GM19372 (cell line): ENCODE measurements around the gene ALPL.
"Not testable (repeated sequence)": the region's sequence is repeated elsewhere in the genome, so short reads cannot be mapped to it uniquely, and the experiment has no call there.

Experiments
- ATAC-seq: cut with Tn5 transposase; IDR thresholded peaks from one replicate; pipeline ENCODE4 v1.9.1; 2021; ENCODE audit warnings: mild to moderate bottlenecking, low read depth, moderate library complexity; ENCODE audit not compliant: unreplicated experiment

The ALPL gene

GRCh38 chr1:21507511-21508270 is 1.5 kb upstream of the ALPL start:
- ATAC-seq = no peak

GRCh38 chr1:21508580-21509350 is 458 bp upstream of the ALPL start:
- ATAC-seq = no peak

DNA sequence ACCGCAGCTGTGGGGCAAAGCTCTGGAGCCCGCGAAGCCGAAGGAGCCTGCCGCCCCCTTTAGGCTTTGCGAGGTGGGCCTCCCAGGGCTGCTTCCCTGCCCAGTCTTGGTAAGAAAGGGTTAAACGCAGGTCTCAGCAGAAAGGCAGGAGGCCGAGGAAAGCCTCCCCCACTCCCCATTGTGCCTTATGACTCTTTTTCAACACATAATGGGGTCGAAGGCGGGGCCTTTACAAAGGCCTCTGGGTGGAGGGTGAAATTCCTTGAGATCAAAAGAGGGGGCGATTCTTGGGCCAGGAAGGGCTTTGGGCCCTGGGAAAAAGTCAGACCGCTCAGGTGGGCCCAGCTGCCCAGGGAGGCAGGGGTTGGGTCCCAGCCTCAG is 880 bp downstream of the ALPL start:
- ATAC-seq = no peak

DNA sequence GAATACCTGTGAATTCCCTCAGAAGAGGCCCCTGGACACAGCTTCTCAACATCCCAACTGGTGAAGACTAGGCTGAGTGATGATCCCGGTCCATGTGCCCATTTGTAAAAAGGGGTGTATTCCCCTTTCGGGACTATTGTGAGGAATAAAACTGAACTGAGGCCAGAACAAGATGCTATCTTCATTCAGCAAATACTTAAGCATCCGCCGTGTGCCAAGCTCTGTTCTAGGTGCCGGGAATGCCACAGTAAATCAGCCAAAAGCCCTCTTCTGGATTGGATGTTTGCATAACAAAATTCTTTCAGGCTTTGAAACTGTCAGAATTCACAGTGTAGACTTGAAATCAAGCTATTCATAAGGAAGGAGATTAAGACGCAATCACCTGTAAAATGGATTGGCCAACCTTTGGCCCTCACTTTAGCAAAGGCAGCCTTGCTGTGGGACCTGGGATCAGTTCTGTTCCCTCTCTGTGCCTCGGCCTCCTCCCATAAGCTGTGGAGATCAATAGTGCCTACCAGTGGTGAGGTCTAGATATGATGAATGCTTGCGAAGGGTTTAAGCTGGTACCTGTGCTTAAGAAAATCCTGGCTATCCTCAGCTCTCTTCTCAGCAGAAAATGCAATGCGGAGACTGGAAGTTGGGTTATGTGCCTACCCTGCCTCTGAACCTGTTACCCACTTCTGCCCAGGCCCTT is 1.8 kb downstream of the ALPL start:
- no peak for ATAC-seq

- no peak for ATAC-seq
These were observed 2.6 kb downstream of the ALPL start for GRCh38 chr1:21511579-21512522.

- ATAC-seq = no peak
These were observed 5.0 kb downstream of the ALPL start for GRCh38 chr1:21514245-21514644.

GRCh38 chr1:21517161-21517589 is 8.0 kb downstream of the ALPL start:
- no peak for ATAC-seq

DNA sequence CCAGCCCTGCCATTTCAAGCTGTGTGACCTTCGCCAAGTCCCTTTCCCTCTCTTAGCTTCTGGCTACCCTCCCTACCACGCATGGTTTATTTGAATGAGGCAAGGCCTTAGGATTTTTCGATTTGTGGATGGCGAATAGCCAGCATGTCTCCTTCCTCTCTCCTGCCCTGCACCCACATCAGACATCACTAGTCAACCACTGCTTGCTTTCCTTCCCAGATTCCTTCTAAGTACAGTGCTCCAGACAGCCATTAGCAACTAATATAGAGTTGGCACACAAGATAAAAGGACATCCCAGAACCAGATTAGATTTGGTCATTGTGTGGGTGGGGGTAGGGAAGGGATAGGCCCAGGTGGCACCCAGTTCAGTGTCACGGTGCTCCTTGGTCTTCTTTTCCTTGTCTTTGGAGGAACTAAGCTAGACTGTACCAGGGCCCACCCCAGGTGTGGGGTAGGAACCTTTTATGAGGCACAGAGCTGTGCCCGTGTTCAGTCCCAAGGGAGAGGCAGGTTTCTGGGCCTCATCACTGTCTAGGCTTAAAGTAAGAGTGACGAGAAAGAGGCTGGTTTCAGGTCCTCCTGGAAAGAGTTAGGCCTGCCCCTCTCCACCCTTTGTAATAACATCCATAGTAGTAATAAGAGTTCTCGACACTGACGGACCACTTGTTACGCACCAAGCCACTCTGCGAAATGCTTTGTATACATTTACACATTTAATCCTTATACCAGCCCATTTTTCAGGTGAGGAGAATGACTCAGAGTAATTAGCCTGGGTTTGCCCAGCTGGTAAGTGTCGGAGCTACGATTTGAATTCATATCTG is 8.6 kb downstream of the ALPL start:
- no peak for ATAC-seq

GRCh38 chr1:21518774-21519455 is 9.7 kb downstream of the ALPL start:
- ATAC-seq = no peak

DNA sequence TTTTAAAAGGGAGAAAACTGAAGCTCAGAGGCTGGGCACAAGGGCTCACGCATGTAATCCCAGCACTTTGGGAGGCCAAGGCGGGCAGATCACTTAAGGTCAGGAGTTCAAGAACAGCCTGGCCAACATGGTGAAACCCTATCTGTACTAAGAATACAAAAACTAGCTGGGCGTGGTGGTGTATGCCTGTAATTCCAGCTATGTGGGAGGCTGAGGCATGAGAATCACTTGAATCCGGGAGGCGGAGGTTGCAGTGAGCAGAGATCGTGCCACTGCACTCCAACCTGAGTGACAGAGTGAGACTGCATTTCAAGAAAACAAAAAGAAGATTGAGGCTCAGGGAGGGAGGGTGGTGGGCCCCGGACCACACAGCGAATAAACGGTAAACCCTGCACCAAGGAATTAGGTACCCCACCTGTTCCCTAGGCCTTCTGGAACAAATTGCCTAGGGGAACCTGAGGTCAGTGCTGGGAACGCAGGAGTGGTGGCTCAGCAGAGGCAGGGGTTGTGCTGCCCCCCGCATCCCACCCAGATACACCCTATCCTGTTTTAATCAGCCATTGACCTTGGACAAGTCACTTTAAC is 10.4 kb downstream of the ALPL start:
- ATAC-seq = not testable (repeated sequence)

- ATAC-seq = no peak
These were observed 11.9 kb downstream of the ALPL start for GRCh38 chr1:21520899-21521716.

- no peak for ATAC-seq
These were observed 12.5 kb downstream of the ALPL start for GRCh38 chr1:21521717-21522060.

DNA sequence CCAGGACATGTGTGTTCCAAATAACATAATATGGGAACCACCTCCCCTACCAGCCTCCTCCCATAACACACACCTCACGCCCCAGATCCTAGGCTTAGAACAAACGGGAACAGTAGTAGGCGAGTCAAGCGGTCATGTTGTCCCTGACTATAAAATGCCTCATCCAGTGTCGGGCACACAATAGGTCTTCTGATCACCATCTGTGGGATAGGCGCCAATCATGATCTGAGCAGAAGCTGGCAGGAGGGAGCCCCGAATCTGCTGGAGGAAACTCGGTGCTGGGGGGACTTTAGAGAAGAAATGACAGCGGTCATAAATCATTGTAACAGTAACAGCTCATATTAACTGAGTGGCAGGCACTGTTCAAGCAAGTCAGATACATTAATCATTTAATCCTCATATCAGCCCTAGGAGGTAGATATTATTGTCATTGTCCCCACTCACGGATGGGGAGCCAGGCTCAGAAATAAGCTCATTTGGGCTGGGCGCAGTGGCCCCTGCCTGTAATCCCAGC is 13.4 kb downstream of the ALPL start:
- ATAC-seq = no peak

DNA sequence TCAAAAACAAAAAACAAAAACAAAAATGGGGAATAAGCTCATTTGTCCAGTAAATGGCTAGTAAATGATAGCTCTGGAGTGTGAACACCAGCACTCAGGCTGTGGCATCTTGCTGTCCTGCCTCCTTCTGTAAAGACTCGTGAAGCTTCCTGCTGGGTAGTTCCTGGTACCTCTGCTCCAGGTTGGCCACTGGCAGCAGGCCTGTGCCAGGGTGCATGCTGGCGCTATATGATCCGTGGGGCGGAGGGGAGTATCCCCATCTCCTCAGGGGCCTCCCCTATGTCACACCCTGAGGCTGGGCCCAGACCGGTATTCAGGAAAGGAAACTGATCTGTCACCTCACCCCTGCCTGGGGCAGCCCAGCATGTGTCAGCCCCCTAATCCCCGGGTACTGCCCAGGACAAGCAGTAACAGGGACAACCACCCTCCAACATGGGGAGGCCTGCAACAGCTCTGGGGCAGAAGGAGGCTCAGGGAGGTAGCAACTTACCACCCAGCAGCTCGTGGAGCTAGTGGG is 14.1 kb downstream of the ALPL start:
- no peak for ATAC-seq

DNA sequence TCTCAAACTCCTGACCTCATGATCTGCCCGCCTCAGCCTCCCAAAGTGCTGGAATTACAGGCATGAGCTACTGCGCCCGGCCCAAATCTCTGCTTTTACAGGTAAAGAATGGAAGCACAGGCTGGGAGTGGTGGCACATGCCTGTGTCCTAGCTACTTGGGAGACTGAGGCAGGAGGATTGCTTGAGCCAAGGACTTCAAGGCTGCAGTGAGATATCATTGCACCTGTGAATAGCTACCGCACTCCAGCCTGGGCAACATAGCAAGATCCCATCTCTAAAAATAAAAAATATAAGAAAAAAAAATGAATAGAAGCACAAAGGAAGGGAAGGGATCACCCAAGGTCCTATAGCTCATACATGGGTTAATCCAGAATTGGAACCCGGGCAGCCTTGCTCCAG is 15.0 kb downstream of the ALPL start:
- ATAC-seq = no peak

DNA sequence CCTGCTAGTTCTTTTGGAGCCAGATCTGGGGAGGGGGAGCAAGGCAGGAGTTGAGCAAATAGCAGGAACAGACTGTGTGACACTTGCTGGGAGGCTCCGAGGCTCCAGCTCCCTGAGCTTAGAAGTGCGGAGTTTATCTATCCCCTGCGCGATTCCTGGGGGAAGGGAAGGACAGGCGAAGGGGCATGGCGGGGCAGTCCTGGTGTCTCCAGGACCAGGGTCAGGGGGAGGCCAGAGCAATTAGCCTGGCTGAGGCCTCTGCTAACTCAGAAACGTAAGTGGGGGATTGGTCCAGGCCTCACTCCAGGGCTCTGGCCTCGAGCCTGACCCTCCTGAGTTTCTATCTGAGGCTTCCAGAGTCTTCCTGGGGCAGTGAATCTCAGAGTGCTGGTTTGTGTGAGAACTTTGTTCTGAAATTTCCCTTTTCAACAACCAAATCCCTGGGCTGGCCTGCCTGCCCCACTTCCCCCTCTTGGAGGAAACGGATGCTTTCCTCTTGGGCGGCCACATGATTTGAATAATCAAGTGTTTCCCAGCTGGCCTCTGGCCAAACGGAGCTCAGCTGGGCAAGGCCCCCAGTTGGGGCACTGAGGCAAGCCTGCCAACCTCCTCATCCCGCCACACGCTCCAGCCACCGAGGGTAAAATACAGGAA is 15.6 kb downstream of the ALPL start:
- ATAC-seq = no peak

- no peak for ATAC-seq
These were observed 16.1 kb downstream of the ALPL start for GRCh38 chr1:21525340-21525717.
